Esophagus muscularis mucosa (tissue), 4 donors: ENCODE data around the gene ANKRD6.

Experiments
- EP300 ChIP-seq: sonication (generic); formaldehyde crosslinking; IDR thresholded peaks from one replicate; pipeline ENCODE4 v1.6.1; 2017; ENCODE audit warnings: antibody characterized with exemption
- POLR2A ChIP-seq: fragments of 450-650 bp; IDR thresholded peaks from one replicate; pipeline ENCODE4 v1.6.1; 2017; ENCODE audit warnings: antibody characterized with exemption, moderate library complexity, mild to moderate bottlenecking, low read depth
- POLR2AphosphoS5 ChIP-seq, 2 donors: sonication (generic); formaldehyde crosslinking; IDR thresholded peaks; one replicate each; pipeline ENCODE4 v1.6.1; 2017; ENCODE audit warnings: antibody characterized with exemption in 2 of 2
- TF ChIP-seq, protein P1 (sequence below), 3 experiments: fragments of 200-600 bp in 2 of 3; fragments of 450-650 bp in 1 of 3; sonication (generic) in 2 of 3; IDR thresholded peaks; one replicate each; pipeline ENCODE4 v1.5.1; 2017 to 2019; ENCODE audit warnings: antibody characterized with exemption in 3 of 3, mild to moderate bottlenecking in 2 of 3, moderate library complexity in 1 of 3

DNA sequence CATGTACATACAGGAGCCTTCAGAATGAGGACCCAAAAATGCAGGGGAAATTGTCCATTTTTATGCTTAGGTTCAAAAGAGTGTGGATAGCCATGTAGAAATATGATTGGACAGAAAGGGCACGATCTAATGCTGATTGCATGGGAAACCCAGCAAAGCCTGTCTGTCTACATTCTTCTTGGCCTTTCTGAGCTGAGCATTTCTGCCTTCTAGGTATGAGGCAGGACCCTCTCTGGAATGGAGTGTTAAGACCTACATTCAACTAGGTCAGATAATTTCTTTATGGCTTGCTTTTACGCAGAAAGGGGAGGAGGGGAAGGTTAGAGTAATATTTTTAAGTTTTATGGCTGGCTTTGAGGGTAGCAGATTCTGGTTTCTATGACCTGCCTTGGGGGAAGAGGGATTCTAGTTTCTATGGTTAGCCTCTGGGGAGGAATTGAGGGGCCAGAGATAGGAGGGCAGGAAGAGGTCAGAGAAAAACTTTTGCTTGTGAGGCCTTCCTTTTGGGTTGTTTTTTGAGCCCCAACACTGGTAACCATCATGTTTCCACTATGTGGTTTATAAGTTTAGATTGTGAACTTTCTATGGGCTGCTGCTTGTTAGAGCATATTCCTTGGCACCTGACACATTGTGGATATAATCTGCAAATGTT lies 142.1 kb downstream of the ANKRD6 start:
- TF ChIP-seq POLR2A, result no peak
- TF ChIP-seq, protein P1, sequence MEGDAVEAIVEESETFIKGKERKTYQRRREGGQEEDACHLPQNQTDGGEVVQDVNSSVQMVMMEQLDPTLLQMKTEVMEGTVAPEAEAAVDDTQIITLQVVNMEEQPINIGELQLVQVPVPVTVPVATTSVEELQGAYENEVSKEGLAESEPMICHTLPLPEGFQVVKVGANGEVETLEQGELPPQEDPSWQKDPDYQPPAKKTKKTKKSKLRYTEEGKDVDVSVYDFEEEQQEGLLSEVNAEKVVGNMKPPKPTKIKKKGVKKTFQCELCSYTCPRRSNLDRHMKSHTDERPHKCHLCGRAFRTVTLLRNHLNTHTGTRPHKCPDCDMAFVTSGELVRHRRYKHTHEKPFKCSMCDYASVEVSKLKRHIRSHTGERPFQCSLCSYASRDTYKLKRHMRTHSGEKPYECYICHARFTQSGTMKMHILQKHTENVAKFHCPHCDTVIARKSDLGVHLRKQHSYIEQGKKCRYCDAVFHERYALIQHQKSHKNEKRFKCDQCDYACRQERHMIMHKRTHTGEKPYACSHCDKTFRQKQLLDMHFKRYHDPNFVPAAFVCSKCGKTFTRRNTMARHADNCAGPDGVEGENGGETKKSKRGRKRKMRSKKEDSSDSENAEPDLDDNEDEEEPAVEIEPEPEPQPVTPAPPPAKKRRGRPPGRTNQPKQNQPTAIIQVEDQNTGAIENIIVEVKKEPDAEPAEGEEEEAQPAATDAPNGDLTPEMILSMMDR (IDR thresholded peaks at IDR 0.05), result no peak
- no peak for TF ChIP-seq POLR2AphosphoS5 (IDR thresholded peaks at IDR 0.05)
- no peak for TF ChIP-seq EP300
